Measurements from ENCODE around the gene CLTA.
"Not testable (repeated sequence)": the region's sequence is repeated elsewhere in the genome, so short reads cannot be mapped to it uniquely, and the experiment has no call there.

Gene CLTA

DNA sequence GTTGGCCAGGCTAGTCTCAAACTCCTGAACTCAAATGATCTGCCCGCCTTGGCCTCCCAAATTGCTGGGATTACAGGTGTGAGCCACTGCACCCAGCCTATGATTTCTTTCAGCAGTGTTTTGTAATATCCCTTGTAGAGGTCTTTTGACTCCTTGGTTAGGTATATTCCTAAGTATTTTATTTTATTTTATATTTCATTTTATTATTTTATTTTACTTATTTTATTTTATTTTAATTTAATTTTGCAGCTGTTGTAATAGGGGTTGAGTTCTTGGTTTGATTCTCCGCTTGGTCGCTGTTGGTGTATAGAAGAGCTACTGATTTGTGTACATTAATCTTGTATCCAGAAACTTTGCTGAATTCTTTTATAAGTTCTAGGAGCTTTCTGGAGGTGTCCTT, 49.0 kb downstream of the CLTA start:
- DNase-seq (ENCODE audit: low read depth in 2 of 2) = not testable (repeated sequence)

DNA sequence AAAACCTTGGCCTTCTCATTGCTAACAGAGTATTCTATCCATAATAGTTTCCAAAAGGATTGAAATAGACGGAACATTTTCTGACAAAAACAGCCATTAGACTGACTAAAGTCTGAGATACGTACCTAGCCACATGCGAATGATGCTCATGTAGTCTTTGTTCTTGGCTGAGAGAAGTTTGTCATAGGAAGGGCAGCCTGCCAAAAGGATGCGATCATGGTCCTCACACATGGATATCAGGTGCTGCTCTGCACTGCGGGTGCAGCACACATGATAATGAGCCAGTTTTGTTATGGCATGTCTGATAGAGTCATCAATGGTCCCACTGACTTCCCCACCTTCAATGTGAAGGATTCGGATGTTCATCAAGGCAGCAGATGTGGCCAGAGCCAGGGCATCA, 55.2 kb downstream of the CLTA start:
- DNase-seq (ENCODE audit: low read depth in 2 of 2) = no peak

DNA sequence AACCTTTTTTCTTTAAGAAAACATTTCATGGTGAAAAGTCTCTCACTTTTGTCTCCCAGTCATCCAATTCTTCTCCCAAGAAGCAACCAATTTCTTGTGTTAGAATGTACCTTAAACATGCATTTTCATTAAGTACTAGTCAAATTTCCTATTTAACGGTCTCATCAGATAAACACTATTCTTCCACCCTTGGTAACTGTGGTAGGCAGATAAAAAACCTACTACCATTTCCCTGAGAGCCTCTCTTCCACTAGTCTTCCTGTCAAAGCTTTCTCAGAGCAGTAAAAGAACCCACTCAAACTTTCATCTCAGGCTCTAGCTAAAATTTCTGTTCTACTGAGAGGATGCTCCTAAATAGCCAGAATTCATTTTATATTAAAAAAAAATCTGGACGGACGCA, 56.6 kb downstream of the CLTA start:
- no peak for DNase-seq (ENCODE audit: low read depth in 2 of 2)

DNA sequence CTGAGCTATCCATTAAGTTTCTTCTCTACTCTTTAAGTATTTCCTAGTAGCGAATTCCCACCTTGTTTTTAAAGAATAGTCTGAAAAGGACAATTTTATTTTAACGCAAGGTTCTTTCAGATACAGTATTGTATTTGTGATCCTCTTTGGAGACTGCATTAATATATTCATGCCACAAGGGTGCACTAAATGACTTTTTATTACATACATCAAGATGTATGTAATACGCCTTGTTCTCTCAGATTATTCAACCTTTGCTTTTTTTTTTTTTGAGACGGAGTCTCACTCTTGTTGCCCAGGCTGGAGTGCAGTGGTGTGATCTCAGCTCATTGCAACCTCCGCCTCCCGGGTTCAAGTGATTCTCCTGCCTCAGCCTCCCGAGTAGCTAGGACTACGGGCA, 57.3 kb downstream of the CLTA start:
- DNase-seq (ENCODE audit: low read depth in 2 of 2) = not testable (repeated sequence)

DNA sequence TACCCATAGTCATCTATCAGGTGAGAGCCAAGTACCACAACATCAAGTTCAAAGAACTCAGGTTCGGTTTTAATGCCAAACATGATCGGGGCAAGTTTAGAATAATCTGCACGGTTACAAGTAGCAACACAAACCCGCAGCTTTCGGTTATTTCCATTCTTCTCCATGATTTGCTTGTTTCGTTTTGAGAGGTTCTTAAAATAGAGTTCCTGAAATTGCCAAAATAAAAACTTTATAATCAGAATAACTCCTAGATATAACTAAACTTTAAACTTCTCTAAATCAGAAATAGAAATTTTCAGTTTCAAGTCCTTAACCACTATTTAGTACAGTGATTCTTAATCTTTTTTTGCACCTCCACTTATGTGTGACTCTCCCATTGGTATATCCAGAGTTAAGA, 58.5 kb downstream of the CLTA start:
- DNase-seq (ENCODE audit: low read depth in 2 of 2) = no peak

DNA sequence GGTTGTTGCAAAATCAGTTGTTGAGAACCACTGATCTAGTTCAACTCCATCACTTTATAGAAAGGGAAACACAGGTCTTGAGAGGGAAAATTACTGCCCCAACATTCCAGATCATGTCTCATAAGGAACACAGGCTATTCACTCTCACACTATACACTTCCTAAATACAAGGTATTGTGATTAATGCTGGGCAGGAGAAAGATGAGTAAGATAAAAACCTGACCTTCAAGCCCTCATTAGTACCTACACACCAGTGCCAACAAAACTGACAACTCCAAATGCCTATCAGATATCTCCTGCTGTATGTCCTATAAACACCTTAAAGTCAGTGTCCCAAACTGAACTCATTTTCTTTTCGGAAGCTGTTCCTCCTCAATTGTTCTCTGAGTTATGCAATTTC, 59.4 kb downstream of the CLTA start:
- DNase-seq (ENCODE audit: low read depth in 2 of 2) = no peak

DNA sequence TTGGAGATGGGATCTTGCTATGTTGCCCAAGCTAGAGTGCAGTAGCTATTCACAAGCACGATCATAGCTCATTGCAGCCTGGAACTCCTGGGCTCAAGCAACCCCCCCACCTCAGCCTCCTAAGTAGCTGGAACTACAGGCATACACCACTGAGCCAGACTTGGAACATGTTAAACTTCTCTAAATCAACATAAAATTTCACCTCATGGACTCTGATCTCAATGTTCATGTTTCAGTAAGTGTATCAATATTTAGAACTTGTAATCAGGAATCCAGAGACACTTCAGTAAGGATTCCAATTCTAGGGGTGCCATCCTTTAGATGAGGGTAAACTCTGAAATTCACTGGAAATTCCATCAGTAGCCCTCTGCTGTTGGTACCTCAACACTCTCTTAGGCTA, 60.7 kb downstream of the CLTA start:
- DNase-seq (ENCODE audit: low read depth in 2 of 2) = no peak

DNA sequence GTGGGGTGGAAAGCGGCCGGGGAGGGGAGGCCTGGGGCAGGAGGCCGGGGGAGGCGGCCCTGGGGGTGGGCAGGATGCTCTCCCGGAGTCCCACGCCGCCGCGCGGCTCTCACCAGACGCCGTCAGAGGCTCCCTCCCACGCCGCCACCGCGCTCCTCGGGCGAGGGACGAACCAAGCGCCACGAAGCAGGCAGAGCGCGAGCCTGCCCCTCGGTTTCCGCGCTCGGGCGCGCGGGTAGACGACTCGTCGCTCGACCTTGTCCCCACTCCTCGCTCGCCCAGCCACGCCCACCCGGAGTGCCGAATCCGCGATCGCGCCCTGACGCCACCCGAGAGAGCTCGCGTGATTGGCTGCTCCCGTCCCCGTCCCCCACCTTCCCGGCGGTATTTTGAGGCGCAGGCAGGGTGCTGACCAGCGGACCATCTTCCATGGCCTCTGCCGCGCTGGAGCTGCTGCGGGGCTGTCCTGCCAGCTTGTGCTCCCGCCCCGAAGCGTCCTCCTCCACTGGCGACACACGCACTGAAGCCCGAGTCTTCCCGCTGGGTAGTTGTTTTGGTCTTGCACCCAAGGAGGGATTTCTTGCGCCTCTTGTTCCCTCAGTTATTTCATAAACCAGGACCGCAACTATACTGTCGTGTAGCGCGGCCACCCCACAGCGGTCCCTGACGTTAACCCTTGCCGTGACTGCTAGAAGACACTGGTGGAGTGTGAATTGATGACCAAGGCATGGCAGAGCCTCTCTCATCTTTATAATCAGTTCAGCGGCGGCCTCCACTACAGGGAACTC, 67.7 kb downstream of the CLTA start, which contains the start of gene GNE:
TSS of gene GNE (minus strand) at position 241 of the 788 bp plus-strand sequence. CDS start 9,093 bp downstream, outside the sequence.
- peak; percentile 97 to 98 for DNase-seq (ENCODE audit: low read depth in 2 of 2)

DNA sequence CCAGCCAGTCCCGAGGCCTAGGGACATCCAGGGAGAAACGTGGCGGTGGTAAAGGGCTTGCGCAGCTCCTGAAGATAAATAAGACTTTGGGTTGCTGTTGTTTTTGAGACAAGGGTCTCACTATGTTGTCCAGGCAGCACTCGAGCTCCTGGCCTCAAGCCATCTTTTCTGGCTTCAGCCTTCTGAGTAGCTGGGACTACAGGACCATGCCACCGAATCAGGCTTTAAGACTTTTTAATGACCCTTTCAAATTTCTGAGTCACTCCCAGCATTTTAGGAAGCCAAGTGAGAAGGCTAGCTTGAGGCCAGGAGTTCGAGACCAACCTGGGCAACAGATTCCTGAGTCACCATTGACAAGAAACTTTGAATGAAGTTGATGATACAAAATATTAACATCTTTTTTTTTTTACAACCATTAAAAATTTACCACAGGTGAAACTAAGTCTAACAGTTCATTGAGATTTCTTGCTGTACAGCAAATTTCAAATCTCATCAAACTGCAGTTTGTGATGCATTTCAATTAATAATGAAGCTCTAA, 68.3 kb downstream of the CLTA start:
- DNase-seq (ENCODE audit: low read depth in 2 of 2) = no peak
